ENCODE data around the gene SEMA3F.

- TF ChIP-seq CTCF (IDR thresholded peaks at IDR 0.05) (no peak), POLR2A (IDR thresholded peaks at IDR 0.05; ENCODE audit: low read length) (no peak)
These were observed 57.8 kb downstream of the SEMA3F start for GRCh38 chr3:50212971-50213370.

All from A549 (cell line).